Measurements from ENCODE around the gene ALPI. TPM values are rescaled to one million over a fixed set of nuclear protein-coding genes. Genes with fewer than 3 reads are reported as not detected.

The ALPI gene
- total and polyA plus RNA-seq, 10 of the 15 experiments (the other 5 are each of a cell fraction or from before 2014, with no cell fraction given), result not detected

DNA sequence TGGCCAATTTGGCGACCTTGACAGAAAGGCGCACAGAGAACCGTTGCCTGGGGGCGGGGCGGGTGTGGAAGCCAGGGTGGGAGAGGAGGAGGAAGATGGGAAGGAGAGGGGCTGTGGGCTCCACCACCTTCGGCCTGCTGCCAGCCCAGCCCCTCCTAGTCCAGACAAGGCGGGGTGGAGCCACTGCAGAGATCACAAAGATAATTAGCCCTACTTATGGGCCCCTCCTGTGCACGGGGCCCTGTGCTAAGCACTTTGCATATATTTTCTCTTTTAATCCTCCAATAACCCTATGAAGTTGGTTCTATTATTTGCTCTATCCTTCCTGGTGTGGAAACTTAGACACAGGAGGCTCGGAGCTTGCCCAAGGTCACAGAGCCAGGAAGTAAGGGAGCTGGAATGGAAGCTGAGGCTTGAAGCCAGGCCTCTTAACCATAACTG is 45.4 kb downstream of the ALPI start:
- Histone ChIP-seq H3K9me3 (replicated peaks; ENCODE audit: control insufficient read depth, insufficient read depth, low read length) (no peaks in the 10 kb centered on the region), H4K20me1 (ENCODE audit: control insufficient read depth, insufficient read depth) (no peaks in the 10 kb centered on the region), H3K36me3 (ENCODE audit: control insufficient read depth in 2 of 2, insufficient read depth in 2 of 2, low read length in 1 of 2) (no peaks in the 10 kb centered on the region), H2AFZ (ENCODE audit: control insufficient read depth, low read depth, low read length) (no peak overlapping the region), H3K79me2 (ENCODE audit: control insufficient read depth, insufficient read depth, low read length) (no peaks in the 10 kb centered on the region), H3K27me3 (replicated peaks in 1 of 2; ENCODE audit: control insufficient read depth in 2 of 2, insufficient read depth in 2 of 2, low read length in 1 of 2) (peaks cover 5 to 12% of the 10 kb centered on the region in 2 experiments), H3K4me2 (ENCODE audit: control insufficient read depth, insufficient read depth) (no peak overlapping the region), H3K4me1 (ENCODE audit: control insufficient read depth, insufficient read depth, low read length) (no peaks in the 10 kb centered on the region), H3K27ac (ENCODE audit: control insufficient read depth, insufficient read depth) (no peak overlapping the region), H3K9ac (ENCODE audit: control insufficient read depth, insufficient read depth, low read length) (no peak overlapping the region), H3K4me3 (no peak overlapping the region)
- in situ Hi-C loops (cut with MboI), result no loop called here
- ChIA-PET RAD21 (ENCODE audit: unreplicated experiment) (no interaction called here), CTCF (no interaction called here), POLR2A (no interaction called here), SMC1A (ENCODE audit: uncharacterized antibody, unreplicated experiment) (no interaction called here)
- 0% methylated on average over 4 of the region's 9 CpGs for WGBS (ENCODE audit: insufficient coverage, insufficient replicate concordance, low lambda C conversion rate, missing lambda C conversion rate)
- ATAC-seq (no peak), FAIRE-seq (no peak), DNase-seq (ENCODE audit: low read depth, low spot score) (no peak)
- no TSS peak for BruUV-seq (replicated peaks)
- intact Hi-C loops (cut with micrococcal nuclease; ENCODE audit: unreplicated experiment), result no loop called here
- TF ChIP-seq JUNB (IDR thresholded peaks at IDR 0.05), result no peak
- no peak for TF ChIP-seq NR2C1 (IDR thresholded peaks at IDR 0.05)
- TF ChIP-seq, protein P1, sequence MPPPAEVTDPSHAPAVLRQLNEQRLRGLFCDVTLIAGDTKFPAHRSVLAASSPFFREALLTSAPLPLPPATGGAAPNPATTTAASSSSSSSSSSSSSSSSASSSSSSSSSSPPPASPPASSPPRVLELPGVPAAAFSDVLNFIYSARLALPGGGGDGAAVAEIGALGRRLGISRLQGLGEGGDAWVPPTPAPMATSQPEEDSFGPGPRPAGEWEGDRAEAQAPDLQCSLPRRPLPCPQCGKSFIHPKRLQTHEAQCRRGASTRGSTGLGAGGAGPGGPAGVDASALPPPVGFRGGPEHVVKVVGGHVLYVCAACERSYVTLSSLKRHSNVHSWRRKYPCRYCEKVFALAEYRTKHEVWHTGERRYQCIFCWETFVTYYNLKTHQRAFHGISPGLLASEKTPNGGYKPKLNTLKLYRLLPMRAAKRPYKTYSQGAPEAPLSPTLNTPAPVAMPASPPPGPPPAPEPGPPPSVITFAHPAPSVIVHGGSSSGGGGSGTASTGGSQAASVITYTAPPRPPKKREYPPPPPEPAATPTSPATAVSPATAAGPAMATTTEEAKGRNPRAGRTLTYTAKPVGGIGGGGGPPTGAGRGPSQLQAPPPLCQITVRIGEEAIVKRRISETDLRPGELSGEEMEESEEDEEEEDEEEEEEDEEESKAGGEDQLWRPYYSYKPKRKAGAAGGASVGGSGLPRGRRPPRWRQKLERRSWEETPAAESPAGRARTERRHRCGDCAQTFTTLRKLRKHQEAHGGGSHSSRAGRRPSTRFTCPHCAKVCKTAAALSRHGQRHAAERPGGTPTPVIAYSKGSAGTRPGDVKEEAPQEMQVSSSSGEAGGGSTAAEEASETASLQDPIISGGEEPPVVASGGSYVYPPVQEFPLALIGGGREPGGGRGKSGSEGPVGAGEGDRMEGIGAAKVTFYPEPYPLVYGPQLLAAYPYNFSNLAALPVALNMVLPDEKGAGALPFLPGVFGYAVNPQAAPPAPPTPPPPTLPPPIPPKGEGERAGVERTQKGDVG (CRISPR knock-in tag; IDR thresholded peaks at IDR 0.05), result no peak
- no peak for TF ChIP-seq EED (IDR thresholded peaks at IDR 0.05; ENCODE audit: low read depth)
- TF ChIP-seq BHLHE40 (IDR thresholded peaks at IDR 0.05; ENCODE audit: borderline replicate concordance in 1 of 2, low read depth in 2 of 2, low read length in 1 of 2), result no peak
